Activated CD4-positive, alpha-beta T cell treated with anti-CD3 and anti-CD28 coated beads, Interleukin-2, amount 10 ng/mL, durations not matched to agents 7 days and 5 days (primary cell): ENCODE data around the gene NEAT1. TPM values are rescaled to one million over a fixed set of nuclear protein-coding genes. Genes with fewer than 3 reads are reported as not detected.

Experiments
- CTCF ChIA-PET: fragments of 350-600 bp; sonication (Branson Sonifier 250); formaldehyde crosslinking; loops from one replicate; lab custom pipeline; 2021; ENCODE audit warnings: antibody characterized with exemption; lab: Charles Lee
- POLR2A ChIA-PET: fragments of 350-600 bp; sonication (Branson Sonifier 250); formaldehyde crosslinking; loops from one replicate; lab custom pipeline; 2021; ENCODE audit warnings: antibody characterized with exemption; lab: Charles Lee
- DNase-seq: peaks from one replicate; pipeline ENCODE4 v3.0.0-alpha.2; 2020
- H3K27ac Mint-ChIP-seq: one replicate; pipeline ENCODE4 v1.8.0; 2021; ENCODE audit warnings: mild to moderate bottlenecking, moderate library complexity, mixed read lengths
- H3K27me3 Mint-ChIP-seq: one replicate; pipeline ENCODE4 v1.8.0; 2021; ENCODE audit warnings: mixed read lengths
- H3K36me3 Mint-ChIP-seq: one replicate; pipeline ENCODE4 v1.8.0; 2021; ENCODE audit warnings: low read depth, mixed read lengths
- H3K4me1 Mint-ChIP-seq: one replicate; pipeline ENCODE4 v1.8.0; 2021; ENCODE audit warnings: mixed read lengths
- H3K4me3 Mint-ChIP-seq: one replicate; pipeline ENCODE4 v1.8.0; 2021; ENCODE audit warnings: mild to moderate bottlenecking, moderate library complexity, mixed read lengths
- H3K9me3 Mint-ChIP-seq: one replicate; pipeline ENCODE4 v1.8.0; 2021; ENCODE audit warnings: mixed read lengths
- total RNA-seq, 2 experiments: library from RNA; stranded (reverse); gene quantifications; one replicate each; pipeline ENCODE4 v1.2.3, GENCODE V29; 2021

NEAT1 gene
- total RNA-seq, 2 experiments from 2014 or later = 463 to 610 TPM

DNA sequence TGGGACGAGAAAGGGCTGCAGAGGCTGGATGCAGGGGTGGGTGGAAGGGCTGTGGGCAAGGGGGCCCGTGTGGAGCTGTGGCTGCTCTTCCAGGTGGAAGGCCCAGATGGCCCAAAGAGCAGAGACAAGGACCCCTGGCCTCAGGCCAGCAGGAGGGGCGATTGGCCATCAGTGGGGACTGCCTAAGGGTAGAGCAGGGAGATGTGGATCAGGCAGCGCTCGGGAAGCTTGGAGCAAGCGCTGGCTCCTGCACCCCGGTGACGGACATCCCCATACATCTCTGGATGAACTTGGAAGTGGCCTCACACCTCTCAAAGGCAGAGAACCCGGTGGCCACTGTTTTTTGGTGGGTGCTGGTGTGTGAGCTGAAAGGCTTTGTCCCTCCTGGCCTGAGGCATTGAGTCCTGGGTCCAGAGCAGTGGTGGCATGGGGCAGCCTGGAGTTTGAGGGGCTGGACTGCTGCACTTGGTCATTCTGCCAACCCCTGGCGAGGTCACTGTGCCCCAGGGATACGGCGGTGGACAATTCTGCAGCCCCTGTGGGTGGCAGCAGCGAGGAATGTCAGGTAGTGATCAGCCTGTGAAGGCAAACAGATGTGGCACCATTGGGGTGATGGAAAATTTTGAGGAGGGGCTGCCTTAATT, 30.3 kb upstream of the NEAT1 start:
- Mint-ChIP-seq H3K36me3 (peaks cover 29% of the 10 kb centered on the region), H3K9me3 (no peaks in the 10 kb centered on the region), H3K4me3 (no peak overlapping the region), H3K27me3 (no peaks in the 10 kb centered on the region), H3K4me1 (peaks cover 31% of the 10 kb centered on the region), H3K27ac (peak overlapping the region; percentile 36)
- DNase-seq = no peak
- CTCF ChIA-PET = interaction anchor here (0.7 to 4.2 kb wide), 4 partner anchors 10 to 126 kb away, joined by 3 to 24 read pairs (median 3); no protein-coding TSS in a partner anchor
- POLR2A ChIA-PET = no interaction called here

DNA sequence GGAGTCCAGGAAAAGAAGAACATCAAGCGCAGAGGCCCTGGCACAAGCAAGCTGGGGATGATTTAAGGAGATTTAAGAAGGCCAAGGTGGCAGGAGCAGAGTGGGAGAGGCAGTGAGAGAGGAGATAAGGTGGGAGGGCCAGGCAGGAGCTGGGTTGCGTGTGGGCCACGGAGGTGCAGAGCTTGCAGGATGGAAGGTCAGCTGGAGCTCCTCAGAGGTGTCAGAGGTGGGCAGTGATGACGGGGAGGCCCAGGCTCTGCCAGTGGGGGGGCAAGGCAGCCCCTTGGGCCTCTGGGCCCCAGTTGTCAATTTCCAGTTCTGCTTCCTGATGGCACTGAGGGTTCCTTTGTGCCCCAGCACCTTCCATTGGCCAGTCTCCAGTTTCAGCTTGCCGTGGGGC, 29.7 kb upstream of the NEAT1 start:
- Mint-ChIP-seq H3K4me3 (no peak overlapping the region), H3K27ac (no peak overlapping the region), H3K27me3 (no peaks in the 10 kb centered on the region), H3K36me3 (peaks cover 31% of the 10 kb centered on the region), H3K4me1 (peaks cover 26% of the 10 kb centered on the region), H3K9me3 (no peaks in the 10 kb centered on the region)
- CTCF ChIA-PET = interaction anchor here (4.2 kb wide), 1 partner anchor 23 kb away, joined by 24 read pairs; no protein-coding TSS in a partner anchor
- no peak for DNase-seq
- POLR2A ChIA-PET = no interaction called here

DNA sequence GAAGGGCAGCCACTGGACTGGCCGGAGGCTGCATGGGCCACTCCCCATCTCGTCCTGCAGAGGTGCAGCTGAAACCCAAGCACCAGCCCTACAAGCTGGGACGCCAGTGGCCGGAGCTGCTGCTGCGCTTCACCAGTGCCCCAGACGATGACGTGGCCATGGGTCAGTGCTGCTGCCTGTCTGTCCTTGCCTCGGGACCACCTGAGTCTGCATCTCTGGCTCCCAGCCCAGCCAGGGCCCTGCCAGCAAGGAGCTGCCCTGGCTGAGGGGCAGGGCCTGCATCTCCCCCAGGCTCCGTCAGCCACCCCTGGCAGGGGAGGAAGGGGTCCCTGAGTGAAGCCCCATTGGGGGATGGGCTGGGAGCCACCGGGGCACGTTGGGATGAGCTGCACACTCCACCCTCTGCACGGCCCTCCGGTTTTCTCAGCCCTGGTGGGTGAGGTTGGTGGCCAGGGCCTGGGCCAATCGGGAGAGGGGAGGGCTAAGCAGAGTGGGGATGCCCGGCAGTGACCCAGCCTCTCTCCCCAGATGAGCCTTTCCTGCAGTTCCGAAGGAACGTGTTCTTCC, 29.0 kb upstream of the NEAT1 start:
- H3K36me3 Mint-ChIP-seq = peaks cover 31% of the 10 kb centered on the region
- CTCF ChIA-PET = interaction anchor here (0.6 to 4.2 kb wide), 3 partner anchors 14 to 23 kb away, joined by 3 to 24 read pairs (median 3); no protein-coding TSS in a partner anchor
- POLR2A ChIA-PET = no interaction called here
- H3K27ac Mint-ChIP-seq = no peak overlapping the region
- H3K4me1 Mint-ChIP-seq = peaks cover 19% of the 10 kb centered on the region
- no peak overlapping the region for H3K4me3 Mint-ChIP-seq
- no peaks in the 10 kb centered on the region for H3K9me3 Mint-ChIP-seq
- H3K27me3 Mint-ChIP-seq = no peaks in the 10 kb centered on the region
- DNase-seq = no peak

DNA sequence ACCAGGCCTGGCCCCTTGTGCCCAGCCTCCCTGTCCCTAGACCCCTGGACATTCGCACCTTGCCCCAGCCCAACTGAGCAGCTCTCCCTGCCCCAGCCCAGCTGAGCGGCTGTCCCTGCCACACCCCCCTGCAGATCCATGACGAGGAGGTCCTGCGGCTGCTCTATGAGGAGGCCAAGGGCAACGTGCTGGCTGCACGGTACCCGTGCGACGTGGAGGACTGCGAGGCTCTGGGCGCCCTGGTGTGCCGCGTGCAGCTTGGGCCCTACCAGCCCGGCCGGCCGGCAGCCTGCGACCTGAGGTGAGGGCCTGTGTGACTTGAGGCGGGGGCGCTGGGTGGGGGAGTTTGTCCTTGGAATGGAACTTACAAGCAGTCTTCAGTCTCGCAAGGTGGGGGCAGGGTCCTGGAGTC, 28.5 kb upstream of the NEAT1 start:
- no peak overlapping the region for H3K4me3 Mint-ChIP-seq
- ChIA-PET CTCF (interaction anchor here (0.6 to 4.2 kb wide), 5 partner anchors 10 to 23 kb away, joined by 3 to 24 read pairs (median 3); no protein-coding TSS in a partner anchor), POLR2A (no interaction called here)
- peaks cover 14% of the 10 kb centered on the region for H3K4me1 Mint-ChIP-seq
- no peak overlapping the region for H3K27ac Mint-ChIP-seq
- no peaks in the 10 kb centered on the region for H3K9me3 Mint-ChIP-seq
- DNase-seq = no peak
- H3K36me3 Mint-ChIP-seq = peaks cover 27% of the 10 kb centered on the region
- no peaks in the 10 kb centered on the region for H3K27me3 Mint-ChIP-seq

DNA sequence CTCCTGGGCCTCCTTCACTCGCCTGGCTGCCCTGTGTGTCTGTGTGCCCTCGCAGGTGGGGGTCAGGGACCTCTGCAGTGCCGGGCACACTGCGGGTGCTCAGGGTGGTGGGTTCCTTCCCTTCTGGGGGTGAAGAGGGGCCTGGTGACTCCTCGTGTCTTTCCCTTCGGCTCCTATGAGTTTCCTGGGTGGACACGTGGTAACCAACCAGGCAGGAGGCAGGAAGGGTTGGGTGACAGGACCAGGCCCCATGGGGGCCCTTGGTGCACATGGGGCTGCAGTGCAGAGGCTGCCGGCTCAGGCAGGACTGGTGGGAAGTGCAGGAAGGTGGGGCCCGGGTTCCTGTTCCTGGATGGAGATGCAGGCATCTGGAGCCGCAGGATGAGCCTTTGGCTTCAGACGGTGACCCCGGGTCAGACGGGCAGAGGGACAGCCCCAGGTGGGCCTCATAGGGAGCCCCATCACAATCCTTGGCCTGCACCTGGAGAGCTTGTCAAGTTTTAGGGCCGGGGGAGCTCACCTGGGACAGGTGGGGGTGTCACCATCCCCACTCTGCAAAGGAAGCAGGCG, 26.6 kb upstream of the NEAT1 start:
- no peak overlapping the region for H3K27ac Mint-ChIP-seq
- no peak overlapping the region for H3K4me3 Mint-ChIP-seq
- H3K9me3 Mint-ChIP-seq = no peaks in the 10 kb centered on the region
- H3K27me3 Mint-ChIP-seq = no peaks in the 10 kb centered on the region
- DNase-seq = no peak
- peaks cover 26% of the 10 kb centered on the region for H3K36me3 Mint-ChIP-seq
- peaks cover 2% of the 10 kb centered on the region for H3K4me1 Mint-ChIP-seq
- POLR2A ChIA-PET = no interaction called here
- CTCF ChIA-PET = interaction anchor here (1.7 kb wide), 1 partner anchor 9 kb away, joined by 3 read pairs; no protein-coding TSS in a partner anchor

DNA sequence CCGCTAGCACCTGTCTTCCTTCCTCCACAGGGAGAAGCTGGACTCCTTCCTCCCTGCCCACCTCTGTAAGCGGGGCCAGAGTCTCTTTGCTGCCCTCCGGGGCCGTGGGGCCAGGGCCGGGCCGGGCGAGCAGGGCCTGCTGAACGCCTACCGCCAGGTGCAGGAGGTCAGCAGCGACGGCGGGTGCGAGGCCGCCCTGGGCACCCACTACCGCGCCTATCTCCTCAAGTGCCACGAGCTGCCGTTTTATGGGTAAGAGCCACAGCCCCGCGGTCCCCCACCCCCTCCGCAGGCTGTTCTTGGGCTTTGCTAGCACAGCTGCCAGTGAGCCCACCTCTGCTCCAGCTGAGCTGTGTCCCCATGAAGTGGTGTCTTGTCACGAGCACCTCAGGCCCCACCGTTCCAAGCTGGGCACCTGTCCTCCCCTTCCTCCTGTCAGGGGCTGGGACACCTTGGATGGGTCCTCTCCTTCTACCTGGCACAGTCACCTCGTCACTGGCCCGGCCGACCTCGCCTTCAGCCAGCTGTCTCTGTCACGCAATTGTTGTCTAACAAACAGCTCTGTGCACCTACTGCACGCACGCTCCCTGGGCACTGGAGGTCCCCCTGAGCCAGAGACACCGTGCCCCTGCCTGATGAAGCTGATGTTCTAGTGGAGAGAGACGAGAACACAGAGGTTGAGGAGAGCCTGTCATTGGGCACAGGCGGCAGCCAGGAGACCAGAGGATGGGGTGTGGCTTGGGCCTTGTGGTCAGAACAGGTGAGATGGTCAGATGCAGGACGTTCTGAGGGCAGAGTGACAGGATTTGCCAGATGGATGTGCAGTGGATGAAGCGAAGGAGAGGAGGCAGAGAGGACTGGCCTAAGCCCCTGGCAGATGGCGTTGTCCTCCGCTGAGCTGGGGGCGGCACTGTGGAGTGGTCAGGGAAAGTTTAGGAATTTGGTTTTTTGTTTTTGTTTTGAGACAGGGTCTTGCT, 25.5 kb upstream of the NEAT1 start:
- Mint-ChIP-seq H3K36me3 (peaks cover 21% of the 10 kb centered on the region), H3K4me3 (peak overlapping the region; percentile 7), H3K27me3 (no peaks in the 10 kb centered on the region), H3K27ac (no peak overlapping the region), H3K9me3 (no peaks in the 10 kb centered on the region), H3K4me1 (no peaks in the 10 kb centered on the region)
- ChIA-PET CTCF (interaction anchor here (0.7 to 1.7 kb wide), 2 partner anchors 8 to 66 kb away, joined by 3 to 6 read pairs; no protein-coding TSS in a partner anchor), POLR2A (no interaction called here)
- DNase-seq = no peak

DNA sequence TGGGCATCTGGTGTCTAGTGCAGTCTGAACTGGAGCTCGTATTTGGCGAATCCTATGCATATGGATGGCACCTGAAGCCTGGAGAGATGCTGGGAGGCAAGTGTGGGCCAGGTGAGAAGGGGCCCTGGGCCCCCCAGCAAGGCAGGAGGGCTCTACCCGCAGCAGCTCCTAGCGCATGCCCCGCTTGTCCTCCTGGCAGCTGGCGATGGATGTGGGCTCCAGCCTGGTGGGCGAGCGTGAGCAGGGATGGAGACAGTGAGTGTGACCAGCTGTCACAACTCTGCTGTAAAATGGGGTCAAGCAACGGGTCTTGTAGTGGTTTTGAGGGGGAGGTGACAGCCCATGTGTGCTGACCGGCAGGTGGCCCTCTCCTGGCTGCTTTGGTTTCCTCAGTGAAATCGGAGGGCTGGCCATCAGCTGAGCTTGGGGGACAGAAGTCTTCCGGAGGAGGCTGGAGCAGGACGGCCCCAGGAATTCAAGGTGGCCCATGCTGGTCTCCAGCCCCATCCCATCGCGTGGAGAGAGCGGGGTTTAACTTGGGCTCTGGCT, 24.2 kb upstream of the NEAT1 start:
- Mint-ChIP-seq H3K27me3 (no peaks in the 10 kb centered on the region), H3K9me3 (no peaks in the 10 kb centered on the region), H3K4me3 (no peak overlapping the region), H3K36me3 (peaks cover 17% of the 10 kb centered on the region), H3K4me1 (peaks cover 2% of the 10 kb centered on the region), H3K27ac (no peak overlapping the region)
- no peak for DNase-seq
- CTCF ChIA-PET = interaction anchor here (0.6 to 1.0 kb wide), 2 partner anchors 17 to 336 kb away, joined by 3 to 5 read pairs; no protein-coding TSS in a partner anchor
- POLR2A ChIA-PET = no interaction called here

DNA sequence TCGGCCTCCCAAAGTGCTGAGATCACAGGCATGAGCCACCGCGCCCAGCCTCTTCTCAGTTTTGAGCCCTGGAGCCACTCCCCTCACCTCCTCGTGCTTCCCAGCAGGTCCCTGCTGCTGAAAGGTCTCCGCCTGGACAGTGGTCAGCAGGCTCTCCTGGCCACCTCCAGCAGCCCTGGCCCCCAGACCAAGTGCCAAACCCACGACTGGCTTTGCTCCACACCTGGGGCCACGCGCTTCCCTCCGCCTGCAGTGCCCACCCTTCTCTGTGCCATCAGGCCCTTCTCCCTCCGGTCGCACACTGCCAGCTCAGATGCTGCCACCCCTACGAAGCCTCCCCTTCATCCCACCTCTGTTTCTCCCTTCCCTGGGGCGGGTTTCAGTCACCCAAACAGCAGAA, 23.3 kb upstream of the NEAT1 start:
- no peak for DNase-seq
- Mint-ChIP-seq H3K27ac (no peak overlapping the region), H3K27me3 (no peaks in the 10 kb centered on the region), H3K36me3 (peaks cover 14% of the 10 kb centered on the region), H3K9me3 (no peaks in the 10 kb centered on the region), H3K4me3 (no peak overlapping the region), H3K4me1 (peaks cover 6% of the 10 kb centered on the region)
- CTCF ChIA-PET = interaction anchor here (1.7 kb wide), 1 partner anchor 16 kb away, joined by 6 read pairs; no protein-coding TSS in a partner anchor
- POLR2A ChIA-PET = no interaction called here

DNA sequence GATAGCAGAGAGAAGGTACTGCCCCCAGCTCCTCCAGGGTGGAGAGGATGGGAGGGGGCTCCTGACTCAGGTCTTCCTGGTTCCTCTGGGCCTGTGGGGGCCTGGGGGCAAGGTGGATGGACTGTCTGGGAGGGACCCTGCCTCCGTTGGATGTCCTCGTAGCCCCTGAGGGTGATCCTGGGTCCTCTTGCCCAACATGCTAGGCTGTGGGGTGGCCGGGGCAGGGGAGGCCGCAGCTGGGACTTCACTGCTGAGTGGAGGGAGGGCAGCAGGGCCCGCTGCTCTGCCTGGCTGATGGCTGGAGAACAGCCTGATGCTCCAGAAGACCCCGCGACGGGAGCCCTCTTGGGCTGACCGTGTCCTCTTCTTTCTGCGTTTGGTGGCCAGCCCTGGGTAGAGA, 22.8 kb upstream of the NEAT1 start:
- CTCF ChIA-PET = interaction anchor here (1.7 kb wide), 1 partner anchor 16 kb away, joined by 6 read pairs; no protein-coding TSS in a partner anchor
- POLR2A ChIA-PET = no interaction called here
- H3K36me3 Mint-ChIP-seq = peaks cover 14% of the 10 kb centered on the region
- no peaks in the 10 kb centered on the region for H3K9me3 Mint-ChIP-seq
- no peak overlapping the region for H3K4me3 Mint-ChIP-seq
- no peak for DNase-seq
- H3K27me3 Mint-ChIP-seq = no peaks in the 10 kb centered on the region
- H3K4me1 Mint-ChIP-seq = peaks cover 6% of the 10 kb centered on the region
- no peak overlapping the region for H3K27ac Mint-ChIP-seq

DNA sequence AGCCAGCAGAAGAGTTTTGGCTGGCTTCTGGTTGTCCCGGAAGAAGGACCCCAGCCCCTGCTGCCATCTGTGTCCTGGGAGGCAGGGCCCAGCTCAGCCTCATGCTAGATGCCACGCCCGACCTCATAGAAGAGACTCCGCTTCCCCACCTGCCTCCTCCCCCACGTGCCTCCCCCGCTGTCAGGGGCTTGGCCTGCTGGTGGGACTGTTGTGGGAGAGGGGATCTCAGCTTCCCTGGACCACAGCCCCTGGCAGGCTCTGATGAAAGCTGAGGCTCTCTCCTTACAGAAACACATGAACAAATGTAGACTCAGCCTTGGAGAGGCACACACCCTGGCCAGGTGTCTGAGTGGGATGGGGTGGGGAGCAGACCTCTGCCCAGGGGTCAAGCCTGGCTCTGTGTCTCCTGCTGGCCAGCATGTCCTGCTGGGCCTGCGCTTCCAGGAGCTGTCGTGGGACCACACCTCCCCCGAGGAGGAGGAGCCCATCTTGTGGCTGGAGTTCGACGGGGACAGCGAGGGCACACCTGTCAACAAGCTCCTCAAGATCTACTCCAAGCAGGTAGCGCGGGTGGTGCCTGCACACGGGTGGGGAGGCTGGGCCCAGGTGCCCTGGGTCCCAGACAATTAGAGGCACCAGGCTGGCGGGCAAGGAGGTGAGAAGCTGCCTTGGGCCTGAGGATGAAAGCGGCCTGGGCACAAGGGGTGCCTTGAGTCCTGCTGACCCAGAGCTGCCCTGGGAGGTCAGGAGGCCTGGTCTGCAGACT, 22.1 kb upstream of the NEAT1 start:
- no peak for DNase-seq
- CTCF ChIA-PET = interaction anchor here (0.6 to 1.7 kb wide), 3 partner anchors 12 to 16 kb away, joined by 3 to 6 read pairs (median 3); no protein-coding TSS in a partner anchor

DNA sequence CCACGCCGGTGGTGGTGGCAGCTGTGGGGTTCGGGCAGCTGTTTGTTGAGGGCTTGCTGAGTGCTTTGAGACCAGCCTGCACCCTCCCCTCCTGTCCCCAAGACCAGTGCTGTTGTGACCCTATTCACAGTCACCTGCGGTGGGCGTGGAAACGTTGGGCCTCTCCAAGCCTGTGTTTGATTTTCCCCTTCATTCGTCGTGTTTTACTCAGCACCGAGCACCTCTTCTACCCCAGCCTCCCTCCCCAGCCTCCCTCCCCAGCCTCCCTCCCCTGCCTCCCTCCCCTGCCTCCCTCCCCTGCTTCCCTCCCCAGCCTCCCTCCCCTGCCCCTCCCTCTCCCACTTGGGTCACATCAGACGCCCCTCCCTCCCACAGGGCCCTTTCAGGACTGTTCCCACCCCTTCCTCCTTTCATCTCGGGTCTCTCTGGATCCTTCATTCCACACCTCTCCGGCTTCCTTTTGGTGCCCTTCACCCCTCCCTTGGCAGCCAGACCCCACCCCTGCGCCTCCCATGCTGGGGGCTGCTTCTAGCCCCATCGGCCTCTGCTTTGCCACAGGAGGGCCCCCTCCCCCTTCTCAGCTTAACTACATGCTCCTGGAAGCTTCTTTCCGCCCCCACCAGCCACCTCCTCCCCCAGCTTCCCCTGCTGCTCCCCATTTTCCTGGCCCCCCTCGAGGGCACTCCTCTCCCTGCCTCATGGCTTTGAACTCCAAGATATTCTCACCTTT, 21.4 kb upstream of the NEAT1 start:
- peaks cover 6% of the 10 kb centered on the region for H3K4me1 Mint-ChIP-seq
- CTCF ChIA-PET = interaction anchor here (0.6 to 0.9 kb wide), 4 partner anchors 9 to 67 kb away, joined by 3 to 4 read pairs (median 3); no protein-coding TSS in a partner anchor

More for the DNA sequence above, 22.1 kb upstream of the NEAT1 start:
- Mint-ChIP-seq H3K36me3 (peaks cover 14% of the 10 kb centered on the region), H3K4me3 (no peak overlapping the region), H3K4me1 (peaks cover 6% of the 10 kb centered on the region), H3K9me3 (no peaks in the 10 kb centered on the region), H3K27me3 (no peaks in the 10 kb centered on the region), H3K27ac (no peak overlapping the region)
- POLR2A ChIA-PET = no interaction called here

More for the DNA sequence above, 21.4 kb upstream of the NEAT1 start:
- no peaks in the 10 kb centered on the region for H3K9me3 Mint-ChIP-seq
- H3K27ac Mint-ChIP-seq = no peak overlapping the region
- H3K27me3 Mint-ChIP-seq = no peaks in the 10 kb centered on the region
- POLR2A ChIA-PET = no interaction called here
- H3K4me3 Mint-ChIP-seq = no peak overlapping the region
- peaks cover 14% of the 10 kb centered on the region for H3K36me3 Mint-ChIP-seq
- DNase-seq = no peak
